ENCODE data around the gene ADGRV1.

DNA sequence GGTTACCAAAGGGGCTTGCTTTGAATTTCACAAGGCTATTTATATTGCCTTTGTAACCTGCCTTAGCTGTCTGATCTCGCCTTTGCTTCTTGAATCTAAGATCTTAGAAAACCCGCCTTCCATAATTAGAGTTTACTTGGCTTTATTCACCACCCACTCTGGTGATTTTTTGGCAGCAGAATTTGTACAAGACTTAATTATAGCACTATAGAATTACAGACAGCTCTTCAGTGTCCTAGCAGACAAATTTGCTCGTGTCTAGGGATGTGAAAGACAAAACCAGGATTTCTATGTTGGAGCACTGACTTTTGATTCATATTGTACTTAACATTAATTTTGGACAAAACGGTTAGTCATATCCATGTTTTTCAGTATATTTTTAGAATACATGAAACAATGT, 306.6 kb downstream of the ADGRV1 start:
- TF ChIP-seq, protein P1, sequence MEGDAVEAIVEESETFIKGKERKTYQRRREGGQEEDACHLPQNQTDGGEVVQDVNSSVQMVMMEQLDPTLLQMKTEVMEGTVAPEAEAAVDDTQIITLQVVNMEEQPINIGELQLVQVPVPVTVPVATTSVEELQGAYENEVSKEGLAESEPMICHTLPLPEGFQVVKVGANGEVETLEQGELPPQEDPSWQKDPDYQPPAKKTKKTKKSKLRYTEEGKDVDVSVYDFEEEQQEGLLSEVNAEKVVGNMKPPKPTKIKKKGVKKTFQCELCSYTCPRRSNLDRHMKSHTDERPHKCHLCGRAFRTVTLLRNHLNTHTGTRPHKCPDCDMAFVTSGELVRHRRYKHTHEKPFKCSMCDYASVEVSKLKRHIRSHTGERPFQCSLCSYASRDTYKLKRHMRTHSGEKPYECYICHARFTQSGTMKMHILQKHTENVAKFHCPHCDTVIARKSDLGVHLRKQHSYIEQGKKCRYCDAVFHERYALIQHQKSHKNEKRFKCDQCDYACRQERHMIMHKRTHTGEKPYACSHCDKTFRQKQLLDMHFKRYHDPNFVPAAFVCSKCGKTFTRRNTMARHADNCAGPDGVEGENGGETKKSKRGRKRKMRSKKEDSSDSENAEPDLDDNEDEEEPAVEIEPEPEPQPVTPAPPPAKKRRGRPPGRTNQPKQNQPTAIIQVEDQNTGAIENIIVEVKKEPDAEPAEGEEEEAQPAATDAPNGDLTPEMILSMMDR (conservative IDR thresholded peaks at IDR 0.05; ENCODE audit: low read length), result no peak
- TF ChIP-seq EZH2phosphoT487 (IDR thresholded peaks at IDR 0.05; ENCODE audit: borderline replicate concordance, low read depth, low read length), result no peak
